ENCODE measurements around the gene CCDC38.
"Not testable (repeated sequence)": the region's sequence is repeated elsewhere in the genome, so short reads cannot be mapped to it uniquely, and the experiment has no call there.

Gene CCDC38

GRCh38 chr12:95976416-95976832, 34.0 kb upstream of the CCDC38 start:
- H3K4me1 ChIP-seq (ENCODE audit: control insufficient read depth, insufficient read depth, low read length), result no peaks in the 10 kb centered on the region
- no peak overlapping the region for H3K9ac ChIP-seq (ENCODE audit: low read length)
- H3K27me3 ChIP-seq (ENCODE audit: control insufficient read depth, insufficient read depth, low read length), result no peaks in the 10 kb centered on the region
- H3K4me3 ChIP-seq (ENCODE audit: low read length), result no peak overlapping the region
- H3K9me3 ChIP-seq (ENCODE audit: control insufficient read depth, low read length), result no peaks in the 10 kb centered on the region
- no peaks in the 10 kb centered on the region for H3K36me3 ChIP-seq (ENCODE audit: control insufficient read depth, insufficient read depth, low read length)

- Histone ChIP-seq H3K9me3 (ENCODE audit: control insufficient read depth, low read length) (no peaks in the 10 kb centered on the region), H3K4me1 (ENCODE audit: control insufficient read depth, insufficient read depth, low read length) (no peaks in the 10 kb centered on the region), H3K4me3 (ENCODE audit: low read length) (no peak overlapping the region), H3K27me3 (ENCODE audit: control insufficient read depth, insufficient read depth, low read length) (no peaks in the 10 kb centered on the region), H3K36me3 (ENCODE audit: control insufficient read depth, insufficient read depth, low read length) (no peaks in the 10 kb centered on the region), H3K9ac (ENCODE audit: low read length) (no peak overlapping the region)
Measured at GRCh38 chr12:95975491-95975890, 33.1 kb upstream of the CCDC38 start.

GRCh38 chr12:95974358-95974757, 31.9 kb upstream of the CCDC38 start:
- Histone ChIP-seq H3K36me3 (ENCODE audit: control insufficient read depth, insufficient read depth, low read length) (no peaks in the 10 kb centered on the region), H3K9ac (ENCODE audit: low read length) (no peak overlapping the region), H3K9me3 (ENCODE audit: control insufficient read depth, low read length) (no peaks in the 10 kb centered on the region), H3K4me1 (ENCODE audit: control insufficient read depth, insufficient read depth, low read length) (no peaks in the 10 kb centered on the region), H3K4me3 (ENCODE audit: low read length) (no peak overlapping the region), H3K27me3 (ENCODE audit: control insufficient read depth, insufficient read depth, low read length) (no peaks in the 10 kb centered on the region)

GRCh38 chr12:95972832-95973456, 30.5 kb upstream of the CCDC38 start:
- Histone ChIP-seq H3K4me3 (ENCODE audit: low read length) (no peak overlapping the region), H3K9ac (ENCODE audit: low read length) (no peak overlapping the region), H3K4me1 (ENCODE audit: control insufficient read depth, insufficient read depth, low read length) (no peaks in the 10 kb centered on the region), H3K36me3 (ENCODE audit: control insufficient read depth, insufficient read depth, low read length) (no peaks in the 10 kb centered on the region), H3K9me3 (ENCODE audit: control insufficient read depth, low read length) (no peaks in the 10 kb centered on the region), H3K27me3 (ENCODE audit: control insufficient read depth, insufficient read depth, low read length) (no peaks in the 10 kb centered on the region)

GRCh38 chr12:95970905-95971304, 28.5 kb upstream of the CCDC38 start:
- Histone ChIP-seq H3K9me3 (ENCODE audit: control insufficient read depth, low read length) (no peaks in the 10 kb centered on the region), H3K4me3 (ENCODE audit: low read length) (no peak overlapping the region), H3K27me3 (ENCODE audit: control insufficient read depth, insufficient read depth, low read length) (no peaks in the 10 kb centered on the region), H3K4me1 (ENCODE audit: control insufficient read depth, insufficient read depth, low read length) (no peaks in the 10 kb centered on the region), H3K9ac (ENCODE audit: low read length) (no peak overlapping the region), H3K36me3 (ENCODE audit: control insufficient read depth, insufficient read depth, low read length) (no peaks in the 10 kb centered on the region)

- not testable (repeated sequence) for H3K4me1 ChIP-seq (ENCODE audit: control insufficient read depth, insufficient read depth, low read length); H3K36me3 ChIP-seq (ENCODE audit: control insufficient read depth, insufficient read depth, low read length); H3K4me3 ChIP-seq (ENCODE audit: low read length); H3K9ac ChIP-seq (ENCODE audit: low read length); H3K9me3 ChIP-seq (ENCODE audit: control insufficient read depth, low read length); H3K27me3 ChIP-seq (ENCODE audit: control insufficient read depth, insufficient read depth, low read length)
Measured at GRCh38 chr12:95969116-95969515, 26.7 kb upstream of the CCDC38 start.

- Histone ChIP-seq H3K9me3 (ENCODE audit: control insufficient read depth, low read length) (no peaks in the 10 kb centered on the region), H3K9ac (ENCODE audit: low read length) (no peak overlapping the region), H3K27me3 (ENCODE audit: control insufficient read depth, insufficient read depth, low read length) (no peaks in the 10 kb centered on the region), H3K4me3 (ENCODE audit: low read length) (no peak overlapping the region), H3K4me1 (ENCODE audit: control insufficient read depth, insufficient read depth, low read length) (no peaks in the 10 kb centered on the region), H3K36me3 (ENCODE audit: control insufficient read depth, insufficient read depth, low read length) (no peaks in the 10 kb centered on the region)
Measured at GRCh38 chr12:95967301-95967700, 24.9 kb upstream of the CCDC38 start.

GRCh38 chr12:95966287-95966870, 24.0 kb upstream of the CCDC38 start:
- no peak overlapping the region for H3K9ac ChIP-seq (ENCODE audit: low read length)
- no peaks in the 10 kb centered on the region for H3K27me3 ChIP-seq (ENCODE audit: control insufficient read depth, insufficient read depth, low read length)
- H3K4me3 ChIP-seq (ENCODE audit: low read length), result no peak overlapping the region
- no peaks in the 10 kb centered on the region for H3K36me3 ChIP-seq (ENCODE audit: control insufficient read depth, insufficient read depth, low read length)
- no peaks in the 10 kb centered on the region for H3K4me1 ChIP-seq (ENCODE audit: control insufficient read depth, insufficient read depth, low read length)
- no peaks in the 10 kb centered on the region for H3K9me3 ChIP-seq (ENCODE audit: control insufficient read depth, low read length)

- H3K4me3 ChIP-seq (ENCODE audit: low read length), result no peak overlapping the region
- no peaks in the 10 kb centered on the region for H3K9me3 ChIP-seq (ENCODE audit: control insufficient read depth, low read length)
- H3K9ac ChIP-seq (ENCODE audit: low read length), result no peak overlapping the region
- no peaks in the 10 kb centered on the region for H3K36me3 ChIP-seq (ENCODE audit: control insufficient read depth, insufficient read depth, low read length)
- H3K27me3 ChIP-seq (ENCODE audit: control insufficient read depth, insufficient read depth, low read length), result no peaks in the 10 kb centered on the region
- H3K4me1 ChIP-seq (ENCODE audit: control insufficient read depth, insufficient read depth, low read length), result no peaks in the 10 kb centered on the region
Measured at GRCh38 chr12:95963096-95963495, 20.7 kb upstream of the CCDC38 start.

- no peaks in the 10 kb centered on the region for H3K9me3 ChIP-seq (ENCODE audit: control insufficient read depth, low read length)
- H3K4me3 ChIP-seq (ENCODE audit: low read length), result no peak overlapping the region
- H3K36me3 ChIP-seq (ENCODE audit: control insufficient read depth, insufficient read depth, low read length), result no peaks in the 10 kb centered on the region
- no peaks in the 10 kb centered on the region for H3K27me3 ChIP-seq (ENCODE audit: control insufficient read depth, insufficient read depth, low read length)
- no peaks in the 10 kb centered on the region for H3K4me1 ChIP-seq (ENCODE audit: control insufficient read depth, insufficient read depth, low read length)
- no peak overlapping the region for H3K9ac ChIP-seq (ENCODE audit: low read length)
Measured at GRCh38 chr12:95962222-95962621, 19.8 kb upstream of the CCDC38 start.

GRCh38 chr12:95960241-95960640, 17.8 kb upstream of the CCDC38 start:
- Histone ChIP-seq H3K4me3 (ENCODE audit: low read length) (no peak overlapping the region), H3K9me3 (ENCODE audit: control insufficient read depth, low read length) (no peaks in the 10 kb centered on the region), H3K36me3 (ENCODE audit: control insufficient read depth, insufficient read depth, low read length) (no peaks in the 10 kb centered on the region), H3K27me3 (ENCODE audit: control insufficient read depth, insufficient read depth, low read length) (no peaks in the 10 kb centered on the region), H3K4me1 (ENCODE audit: control insufficient read depth, insufficient read depth, low read length) (no peaks in the 10 kb centered on the region), H3K9ac (ENCODE audit: low read length) (no peak overlapping the region)

GRCh38 chr12:95959107-95959506, 16.7 kb upstream of the CCDC38 start:
- Histone ChIP-seq H3K9me3 (ENCODE audit: control insufficient read depth, low read length) (no peaks in the 10 kb centered on the region), H3K4me3 (ENCODE audit: low read length) (no peak overlapping the region), H3K4me1 (ENCODE audit: control insufficient read depth, insufficient read depth, low read length) (no peaks in the 10 kb centered on the region), H3K27me3 (ENCODE audit: control insufficient read depth, insufficient read depth, low read length) (no peaks in the 10 kb centered on the region), H3K9ac (ENCODE audit: low read length) (no peak overlapping the region), H3K36me3 (ENCODE audit: control insufficient read depth, insufficient read depth, low read length) (no peaks in the 10 kb centered on the region)

Data from mucosa of stomach (tissue), 1 donor.